HEK293 (cell line): Measurements from ENCODE around the gene TINCR.

ENCODE experiments used
- CTCF ChIA-PET: fragments of 350-600 bp; formaldehyde crosslinking; extraction: SDS; loops from one replicate; lab custom pipeline; 2021; ENCODE audit warnings: antibody characterized with exemption; lab: Yijun Ruan, JAX
- POLR2A ChIA-PET: fragments of 300-600 bp; formaldehyde crosslinking; extraction: SDS; loops from one replicate; lab custom pipeline; 2020; ENCODE audit warnings: antibody characterized with exemption, inconsistent platforms; lab: Yijun Ruan, JAX
- H3K27ac ChIP-seq: fragments of 200-500 bp; sonication (Bioruptor generic); 2 replicates; pipeline ENCODE4 v1.5.1; 2014; ENCODE audit warnings: low read depth, low read length, control low read depth, inconsistent platforms; ENCODE audit errors: extremely low read depth
- H3K36me3 ChIP-seq, 2 experiments: fragments of 200-500 bp in 1 of 2; sonication (Bioruptor generic) in 1 of 2; 1 replicate in 1 of 2; 2 replicates in 1 of 2; pipeline ENCODE4 v1.5.1; 2014 to 2017; ENCODE audit warnings: inconsistent platforms in 2 of 2, low read length in 2 of 2; ENCODE audit not compliant: control insufficient read depth in 2 of 2, insufficient read depth in 1 of 2
- H3K4me1 ChIP-seq: fragments of 200-500 bp; sonication (Bioruptor generic); 2 replicates; pipeline ENCODE4 v1.5.1; 2014; ENCODE audit warnings: mild to moderate bottlenecking, low read length, inconsistent platforms; ENCODE audit not compliant: control insufficient read depth, insufficient read depth
- H3K4me3 ChIP-seq: 2 replicates; pipeline ENCODE4 v1.5.1; 2011; ENCODE audit warnings: low read depth, mild to moderate bottlenecking, control low read depth, low read length, moderate library complexity
- H3K9me3 ChIP-seq: fragments of 200-500 bp; sonication (Bioruptor generic); 2 replicates; pipeline ENCODE4 v1.5.1; 2014; ENCODE audit warnings: low read depth, low read length, inconsistent platforms; ENCODE audit not compliant: control insufficient read depth, insufficient read depth
- HOXA7 ChIP-seq: sonication (generic); formaldehyde crosslinking; IDR thresholded peaks from 2 replicates; pipeline ENCODE4 v1.8.1; 2022; ENCODE audit warnings: missing genetic modification reagents, borderline replicate concordance
- KLF10 ChIP-seq: fragments of 450-650 bp; IDR thresholded peaks from 2 replicates; pipeline ENCODE4 v1.5.1; 2018; ENCODE audit warnings: missing biosample characterization, mild to moderate bottlenecking, missing genetic modification characterization
- KLF7 ChIP-seq: fragments of 450-650 bp; formaldehyde crosslinking; IDR thresholded peaks from 2 replicates; pipeline ENCODE4 v1.5.1; 2016; ENCODE audit warnings: missing biosample characterization, missing genetic modification characterization, borderline replicate concordance
- ZNF174 ChIP-seq: fragments of 450-650 bp; formaldehyde crosslinking; IDR thresholded peaks from 2 replicates; pipeline ENCODE4 v1.5.0; 2017; ENCODE audit warnings: missing biosample characterization, mild to moderate bottlenecking, missing genetic modification characterization
- ZNF2 ChIP-seq: fragments of 450-650 bp; formaldehyde crosslinking; IDR thresholded peaks from 2 replicates; pipeline ENCODE4 v1.5.1; 2016; ENCODE audit warnings: missing biosample characterization, missing genetic modification characterization
- ZNF211 ChIP-seq: fragments of 450-650 bp; formaldehyde crosslinking; IDR thresholded peaks from 2 replicates; pipeline ENCODE4 v1.5.1; 2016; ENCODE audit warnings: low read depth, missing biosample characterization, missing genetic modification characterization
- ZNF239 ChIP-seq: fragments of 450-650 bp; formaldehyde crosslinking; IDR thresholded peaks from 2 replicates; pipeline ENCODE4 v1.5.1; 2016; ENCODE audit warnings: missing biosample characterization, missing genetic modification characterization
- ZNF311 ChIP-seq: fragments of 450-650 bp; formaldehyde crosslinking; IDR thresholded peaks from 2 replicates; pipeline ENCODE4 v1.5.1; 2017; ENCODE audit warnings: missing biosample characterization, missing genetic modification characterization, borderline replicate concordance
- ZNF366 ChIP-seq: fragments of 450-650 bp; formaldehyde crosslinking; conservative IDR thresholded peaks from 2 replicates; pipeline ENCODE4 v1.5.1; 2016; ENCODE audit warnings: missing biosample characterization, missing genetic modification characterization
- ZNF529 ChIP-seq: fragments of 450-650 bp; formaldehyde crosslinking; IDR thresholded peaks from 2 replicates; pipeline ENCODE4 v1.5.1; 2017; ENCODE audit warnings: missing genetic modification characterization, missing biosample characterization; ENCODE audit not compliant: insufficient replicate concordance
- ZNF654 ChIP-seq: fragments of 450-650 bp; formaldehyde crosslinking; IDR thresholded peaks from 2 replicates; pipeline ENCODE4 v1.5.1; 2016; ENCODE audit warnings: low read depth, missing biosample characterization, missing genetic modification characterization
- ZNF660 ChIP-seq: fragments of 450-650 bp; IDR thresholded peaks from 2 replicates; pipeline ENCODE4 v1.5.1; 2018; ENCODE audit warnings: missing biosample characterization, mild to moderate bottlenecking, missing genetic modification characterization
- ZNF830 ChIP-seq: fragments of 450-650 bp; IDR thresholded peaks from 2 replicates; pipeline ENCODE4 v1.5.0; 2018; ENCODE audit warnings: missing biosample characterization, missing genetic modification characterization, low read depth, mild to moderate bottlenecking, moderate library complexity
- ZXDB ChIP-seq: fragments of 450-650 bp; formaldehyde crosslinking; IDR thresholded peaks from 2 replicates; pipeline ENCODE4 v1.5.1; 2016; ENCODE audit warnings: missing biosample characterization, missing genetic modification characterization
- TF ChIP-seq, protein P1 (sequence below): fragments of 450-650 bp; IDR thresholded peaks from 2 replicates; pipeline ENCODE4 v1.5.1; 2018; ENCODE audit warnings: missing biosample characterization, mild to moderate bottlenecking, missing genetic modification characterization
- TF ChIP-seq, protein P2 (sequence below): fragments of 450-650 bp; formaldehyde crosslinking; IDR thresholded peaks from 2 replicates; pipeline ENCODE4 v1.5.1; 2016; ENCODE audit warnings: missing biosample characterization, missing genetic modification characterization, borderline replicate concordance
- TF ChIP-seq, protein P3 (sequence below): fragments of 450-650 bp; formaldehyde crosslinking; IDR thresholded peaks from 2 replicates; pipeline ENCODE4 v1.5.1; 2016; ENCODE audit warnings: missing biosample characterization, missing genetic modification characterization
- TF ChIP-seq, protein P4 (sequence below): fragments of 450-650 bp; formaldehyde crosslinking; IDR thresholded peaks from 2 replicates; pipeline ENCODE4 v1.5.1; 2017; ENCODE audit warnings: missing biosample characterization, missing genetic modification characterization
- TF ChIP-seq, protein P5 (sequence below): fragments of 450-650 bp; formaldehyde crosslinking; IDR thresholded peaks from 2 replicates; pipeline ENCODE4 v1.5.0; 2017; ENCODE audit warnings: missing biosample characterization, missing genetic modification characterization, borderline replicate concordance

Gene TINCR

DNA sequence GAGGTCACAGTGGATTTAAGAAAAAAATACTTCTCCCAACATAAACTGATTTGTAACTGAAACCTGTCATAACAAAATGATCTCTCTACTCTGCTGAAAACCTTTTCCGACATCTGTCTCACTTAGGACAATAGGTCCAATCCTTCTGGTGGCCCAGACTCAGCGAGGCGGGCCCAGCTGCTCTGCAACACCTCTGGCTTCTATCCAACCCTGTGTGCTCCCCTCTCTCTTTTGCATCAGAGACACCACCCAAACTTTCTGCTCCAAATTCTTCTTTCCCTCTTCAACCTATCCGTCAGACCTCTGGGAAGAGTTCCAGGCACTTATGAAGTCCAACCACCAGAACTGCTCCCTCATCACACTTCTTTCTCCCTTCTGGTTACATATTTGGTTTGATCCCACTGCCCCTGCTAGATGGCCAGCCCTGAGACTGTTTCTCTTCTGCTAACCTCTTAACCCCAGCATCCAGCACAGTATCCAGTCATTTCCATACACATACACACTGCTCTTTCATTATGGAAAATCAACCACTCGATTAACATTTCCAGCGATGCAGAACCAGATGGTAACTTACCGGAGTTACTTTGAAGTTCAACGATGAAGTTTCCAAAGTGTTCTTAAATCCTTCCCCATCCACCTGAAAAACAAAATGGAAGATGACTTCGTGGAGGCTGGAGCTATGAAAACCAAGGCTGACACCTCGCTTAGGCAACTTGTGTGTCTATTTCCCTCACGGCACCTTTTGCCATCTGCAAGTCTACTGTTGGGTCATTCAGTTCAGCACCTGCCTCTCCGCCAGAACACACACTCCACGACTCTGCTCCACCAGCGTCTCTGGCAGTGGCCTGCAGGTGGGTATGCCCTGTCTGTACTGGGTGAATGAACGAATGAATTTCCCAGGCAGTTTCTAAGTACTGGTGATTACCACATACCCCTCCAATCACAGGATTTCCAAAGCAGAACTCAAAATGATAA, 45.4 kb upstream of the TINCR start:
- Histone ChIP-seq H3K4me3 (no peak overlapping the region), H3K4me1 (no peaks in the 10 kb centered on the region), H3K27ac (no peak overlapping the region), H3K9me3 (no peaks in the 10 kb centered on the region), H3K36me3 (peaks cover 71 to 93% of the 10 kb centered on the region in 2 experiments)
- TF ChIP-seq, protein P1, sequence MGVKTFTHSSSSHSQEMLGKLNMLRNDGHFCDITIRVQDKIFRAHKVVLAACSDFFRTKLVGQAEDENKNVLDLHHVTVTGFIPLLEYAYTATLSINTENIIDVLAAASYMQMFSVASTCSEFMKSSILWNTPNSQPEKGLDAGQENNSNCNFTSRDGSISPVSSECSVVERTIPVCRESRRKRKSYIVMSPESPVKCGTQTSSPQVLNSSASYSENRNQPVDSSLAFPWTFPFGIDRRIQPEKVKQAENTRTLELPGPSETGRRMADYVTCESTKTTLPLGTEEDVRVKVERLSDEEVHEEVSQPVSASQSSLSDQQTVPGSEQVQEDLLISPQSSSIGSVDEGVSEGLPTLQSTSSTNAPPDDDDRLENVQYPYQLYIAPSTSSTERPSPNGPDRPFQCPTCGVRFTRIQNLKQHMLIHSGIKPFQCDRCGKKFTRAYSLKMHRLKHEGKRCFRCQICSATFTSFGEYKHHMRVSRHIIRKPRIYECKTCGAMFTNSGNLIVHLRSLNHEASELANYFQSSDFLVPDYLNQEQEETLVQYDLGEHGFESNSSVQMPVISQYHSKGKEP (tag by site-specific recombination), result no peak
- TF ChIP-seq HOXA7 (CRISPR knock-in tag) (no peak), ZNF830 (tag by site-specific recombination) (no peak), ZNF660 (tag by site-specific recombination) (no peak)
- TF ChIP-seq, protein P2, sequence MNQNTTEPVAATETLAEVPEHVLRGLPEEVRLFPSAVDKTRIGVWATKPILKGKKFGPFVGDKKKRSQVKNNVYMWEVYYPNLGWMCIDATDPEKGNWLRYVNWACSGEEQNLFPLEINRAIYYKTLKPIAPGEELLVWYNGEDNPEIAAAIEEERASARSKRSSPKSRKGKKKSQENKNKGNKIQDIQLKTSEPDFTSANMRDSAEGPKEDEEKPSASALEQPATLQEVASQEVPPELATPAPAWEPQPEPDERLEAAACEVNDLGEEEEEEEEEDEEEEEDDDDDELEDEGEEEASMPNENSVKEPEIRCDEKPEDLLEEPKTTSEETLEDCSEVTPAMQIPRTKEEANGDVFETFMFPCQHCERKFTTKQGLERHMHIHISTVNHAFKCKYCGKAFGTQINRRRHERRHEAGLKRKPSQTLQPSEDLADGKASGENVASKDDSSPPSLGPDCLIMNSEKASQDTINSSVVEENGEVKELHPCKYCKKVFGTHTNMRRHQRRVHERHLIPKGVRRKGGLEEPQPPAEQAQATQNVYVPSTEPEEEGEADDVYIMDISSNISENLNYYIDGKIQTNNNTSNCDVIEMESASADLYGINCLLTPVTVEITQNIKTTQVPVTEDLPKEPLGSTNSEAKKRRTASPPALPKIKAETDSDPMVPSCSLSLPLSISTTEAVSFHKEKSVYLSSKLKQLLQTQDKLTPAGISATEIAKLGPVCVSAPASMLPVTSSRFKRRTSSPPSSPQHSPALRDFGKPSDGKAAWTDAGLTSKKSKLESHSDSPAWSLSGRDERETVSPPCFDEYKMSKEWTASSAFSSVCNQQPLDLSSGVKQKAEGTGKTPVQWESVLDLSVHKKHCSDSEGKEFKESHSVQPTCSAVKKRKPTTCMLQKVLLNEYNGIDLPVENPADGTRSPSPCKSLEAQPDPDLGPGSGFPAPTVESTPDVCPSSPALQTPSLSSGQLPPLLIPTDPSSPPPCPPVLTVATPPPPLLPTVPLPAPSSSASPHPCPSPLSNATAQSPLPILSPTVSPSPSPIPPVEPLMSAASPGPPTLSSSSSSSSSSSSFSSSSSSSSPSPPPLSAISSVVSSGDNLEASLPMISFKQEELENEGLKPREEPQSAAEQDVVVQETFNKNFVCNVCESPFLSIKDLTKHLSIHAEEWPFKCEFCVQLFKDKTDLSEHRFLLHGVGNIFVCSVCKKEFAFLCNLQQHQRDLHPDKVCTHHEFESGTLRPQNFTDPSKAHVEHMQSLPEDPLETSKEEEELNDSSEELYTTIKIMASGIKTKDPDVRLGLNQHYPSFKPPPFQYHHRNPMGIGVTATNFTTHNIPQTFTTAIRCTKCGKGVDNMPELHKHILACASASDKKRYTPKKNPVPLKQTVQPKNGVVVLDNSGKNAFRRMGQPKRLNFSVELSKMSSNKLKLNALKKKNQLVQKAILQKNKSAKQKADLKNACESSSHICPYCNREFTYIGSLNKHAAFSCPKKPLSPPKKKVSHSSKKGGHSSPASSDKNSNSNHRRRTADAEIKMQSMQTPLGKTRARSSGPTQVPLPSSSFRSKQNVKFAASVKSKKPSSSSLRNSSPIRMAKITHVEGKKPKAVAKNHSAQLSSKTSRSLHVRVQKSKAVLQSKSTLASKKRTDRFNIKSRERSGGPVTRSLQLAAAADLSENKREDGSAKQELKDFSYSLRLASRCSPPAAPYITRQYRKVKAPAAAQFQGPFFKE (tag by site-specific recombination), result no peak
- POLR2A ChIA-PET, result interaction anchor here (1.4 kb wide), 1 partner anchor 9 kb away, joined by 4 read pairs; the partner anchor contains the start of genes SAFB and SAFB2
- CTCF ChIA-PET, result interaction anchor here (0.6 to 0.7 kb wide), 2 partner anchors 181 to 236 kb away, joined by 3 to 5 read pairs; no protein-coding TSS in a partner anchor

DNA sequence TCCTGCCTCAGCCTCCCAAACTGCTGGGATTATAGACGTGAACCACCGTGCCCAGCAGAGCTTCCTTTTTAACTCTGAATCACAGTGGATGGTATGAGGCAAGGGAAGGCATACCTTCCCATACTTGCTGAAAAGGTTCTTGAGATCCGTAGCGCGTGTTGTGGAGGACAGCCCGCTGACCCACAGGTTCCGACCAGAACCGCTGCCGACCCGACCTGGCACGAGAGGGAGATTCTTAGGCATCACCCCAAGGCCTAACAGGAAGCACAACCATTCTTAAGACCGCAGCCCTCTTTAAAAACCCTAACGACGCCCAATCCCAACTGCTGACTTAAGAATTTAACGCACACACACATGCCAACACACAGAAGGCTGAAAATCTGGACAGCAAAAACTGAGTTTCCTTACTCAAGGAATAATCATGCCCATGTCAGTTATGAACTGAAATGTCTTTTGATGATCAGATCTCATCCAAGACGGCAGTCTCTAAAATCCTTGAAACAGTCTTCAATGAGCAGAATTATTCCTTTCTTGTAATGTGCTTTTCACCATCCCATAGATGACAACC, 42.2 kb upstream of the TINCR start:
- Histone ChIP-seq H3K9me3 (no peaks in the 10 kb centered on the region), H3K36me3 (peaks cover 71 to 93% of the 10 kb centered on the region in 2 experiments), H3K4me3 (no peak overlapping the region), H3K27ac (no peak overlapping the region), H3K4me1 (no peaks in the 10 kb centered on the region)
- CTCF ChIA-PET, result no interaction called here
- POLR2A ChIA-PET, result interaction anchor here (0.7 kb wide), 1 partner anchor 13 kb away, joined by 4 read pairs; the partner anchor contains the start of genes SAFB and SAFB2
- no peak for TF ChIP-seq ZNF2
- no peak for TF ChIP-seq KLF7
- no peak for TF ChIP-seq ZNF174 (tag by site-specific recombination)
- TF ChIP-seq, protein P3, sequence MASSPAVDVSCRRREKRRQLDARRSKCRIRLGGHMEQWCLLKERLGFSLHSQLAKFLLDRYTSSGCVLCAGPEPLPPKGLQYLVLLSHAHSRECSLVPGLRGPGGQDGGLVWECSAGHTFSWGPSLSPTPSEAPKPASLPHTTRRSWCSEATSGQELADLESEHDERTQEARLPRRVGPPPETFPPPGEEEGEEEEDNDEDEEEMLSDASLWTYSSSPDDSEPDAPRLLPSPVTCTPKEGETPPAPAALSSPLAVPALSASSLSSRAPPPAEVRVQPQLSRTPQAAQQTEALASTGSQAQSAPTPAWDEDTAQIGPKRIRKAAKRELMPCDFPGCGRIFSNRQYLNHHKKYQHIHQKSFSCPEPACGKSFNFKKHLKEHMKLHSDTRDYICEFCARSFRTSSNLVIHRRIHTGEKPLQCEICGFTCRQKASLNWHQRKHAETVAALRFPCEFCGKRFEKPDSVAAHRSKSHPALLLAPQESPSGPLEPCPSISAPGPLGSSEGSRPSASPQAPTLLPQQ (tag by site-specific recombination), result no peak
- TF ChIP-seq, protein P4, sequence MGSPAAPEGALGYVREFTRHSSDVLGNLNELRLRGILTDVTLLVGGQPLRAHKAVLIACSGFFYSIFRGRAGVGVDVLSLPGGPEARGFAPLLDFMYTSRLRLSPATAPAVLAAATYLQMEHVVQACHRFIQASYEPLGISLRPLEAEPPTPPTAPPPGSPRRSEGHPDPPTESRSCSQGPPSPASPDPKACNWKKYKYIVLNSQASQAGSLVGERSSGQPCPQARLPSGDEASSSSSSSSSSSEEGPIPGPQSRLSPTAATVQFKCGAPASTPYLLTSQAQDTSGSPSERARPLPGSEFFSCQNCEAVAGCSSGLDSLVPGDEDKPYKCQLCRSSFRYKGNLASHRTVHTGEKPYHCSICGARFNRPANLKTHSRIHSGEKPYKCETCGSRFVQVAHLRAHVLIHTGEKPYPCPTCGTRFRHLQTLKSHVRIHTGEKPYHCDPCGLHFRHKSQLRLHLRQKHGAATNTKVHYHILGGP (tag by site-specific recombination), result no peak
- no peak for TF ChIP-seq ZXDB (tag by site-specific recombination)
- TF ChIP-seq ZNF239, result no peak
- TF ChIP-seq ZNF529 (tag by site-specific recombination), result no peak
- TF ChIP-seq ZNF211 (tag by site-specific recombination), result no peak
- no peak for TF ChIP-seq ZNF654 (tag by site-specific recombination)
- TF ChIP-seq KLF10, result no peak
- TF ChIP-seq ZNF366 (tag by site-specific recombination), result no peak
- TF ChIP-seq, protein P5, sequence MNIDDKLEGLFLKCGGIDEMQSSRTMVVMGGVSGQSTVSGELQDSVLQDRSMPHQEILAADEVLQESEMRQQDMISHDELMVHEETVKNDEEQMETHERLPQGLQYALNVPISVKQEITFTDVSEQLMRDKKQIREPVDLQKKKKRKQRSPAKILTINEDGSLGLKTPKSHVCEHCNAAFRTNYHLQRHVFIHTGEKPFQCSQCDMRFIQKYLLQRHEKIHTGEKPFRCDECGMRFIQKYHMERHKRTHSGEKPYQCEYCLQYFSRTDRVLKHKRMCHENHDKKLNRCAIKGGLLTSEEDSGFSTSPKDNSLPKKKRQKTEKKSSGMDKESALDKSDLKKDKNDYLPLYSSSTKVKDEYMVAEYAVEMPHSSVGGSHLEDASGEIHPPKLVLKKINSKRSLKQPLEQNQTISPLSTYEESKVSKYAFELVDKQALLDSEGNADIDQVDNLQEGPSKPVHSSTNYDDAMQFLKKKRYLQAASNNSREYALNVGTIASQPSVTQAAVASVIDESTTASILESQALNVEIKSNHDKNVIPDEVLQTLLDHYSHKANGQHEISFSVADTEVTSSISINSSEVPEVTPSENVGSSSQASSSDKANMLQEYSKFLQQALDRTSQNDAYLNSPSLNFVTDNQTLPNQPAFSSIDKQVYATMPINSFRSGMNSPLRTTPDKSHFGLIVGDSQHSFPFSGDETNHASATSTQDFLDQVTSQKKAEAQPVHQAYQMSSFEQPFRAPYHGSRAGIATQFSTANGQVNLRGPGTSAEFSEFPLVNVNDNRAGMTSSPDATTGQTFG, result no peak
- no peak for TF ChIP-seq ZNF311 (tag by site-specific recombination)
